HFFc6 (cell line): ENCODE measurements around the gene MRAP. TPM values are rescaled to one million over a fixed set of nuclear protein-coding genes. Genes with fewer than 3 reads are reported as not detected.

ENCODE experiments used
- DNase-seq: peaks from one replicate; pipeline ENCODE4 v3.0.0-alpha.2; 2018
- H3K27ac Mint-ChIP-seq: 2 replicates; pipeline ENCODE4 v1.8.0; 2020; ENCODE audit warnings: mild to moderate bottlenecking, mixed read lengths
- H3K27me3 Mint-ChIP-seq: 2 replicates; pipeline ENCODE4 v1.8.0; 2021; ENCODE audit warnings: mild to moderate bottlenecking, moderate library complexity, mixed read lengths; ENCODE audit not compliant: insufficient read depth
- H3K36me3 Mint-ChIP-seq: 2 replicates; pipeline ENCODE4 v1.8.0; 2021; ENCODE audit warnings: low read depth, mixed read lengths
- H3K4me1 Mint-ChIP-seq: 2 replicates; pipeline ENCODE4 v1.8.0; 2020; ENCODE audit warnings: low read depth, mixed read lengths
- H3K4me3 Mint-ChIP-seq: 2 replicates; pipeline ENCODE4 v1.8.0; 2020; ENCODE audit warnings: mild to moderate bottlenecking, moderate library complexity, mixed read lengths
- H3K9me3 Mint-ChIP-seq: 2 replicates; pipeline ENCODE4 v1.8.0; 2020; ENCODE audit warnings: mild to moderate bottlenecking, mixed read lengths
- total RNA-seq, 6 experiments: library from RNA; stranded (reverse); fragmentation: NEBNext Ultra II Directional; extraction: Animal tissue kit (Norgen Biotek cat#: 25700); gene quantifications; 2 replicates in 1 of 6; 3 replicates in 5 of 6; pipeline ENCODE4 v1.2.3, GENCODE V29; 2021
- TF ChIP-seq, protein P1 (sequence below): fragments of 200-600 bp; sonication (generic); IDR thresholded peaks from 2 replicates; pipeline ENCODE4 v1.5.0; 2021; ENCODE audit warnings: antibody characterized with exemption, mild to moderate bottlenecking

The MRAP gene
- total RNA-seq, 6 experiments from 2014 or later = not detected

DNA sequence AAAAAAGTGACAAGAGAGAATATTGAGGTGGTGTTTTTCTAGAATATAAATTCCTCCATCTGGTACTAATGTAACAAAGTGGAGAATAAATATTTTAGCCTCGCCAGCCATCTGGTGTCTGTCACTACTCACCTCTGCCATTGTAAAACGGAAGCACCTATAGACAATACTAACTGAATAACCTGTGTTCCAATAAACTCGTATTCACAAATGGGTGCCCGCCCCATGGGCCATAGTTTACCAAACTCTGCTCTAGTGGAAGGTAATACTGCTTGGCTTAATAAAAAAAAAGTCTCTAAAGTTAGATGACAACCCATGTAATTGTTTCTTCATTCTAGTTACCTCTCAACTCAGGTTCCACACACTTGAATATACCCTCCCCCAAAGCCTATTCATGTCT, 27.9 kb upstream of the MRAP start:
- Mint-ChIP-seq H3K36me3 (peaks cover 12% of the 10 kb centered on the region), H3K4me1 (no peaks in the 10 kb centered on the region), H3K9me3 (no peaks in the 10 kb centered on the region), H3K27ac (no peak overlapping the region), H3K4me3 (no peak overlapping the region), H3K27me3 (peaks cover 3% of the 10 kb centered on the region)
- TF ChIP-seq, protein P1, sequence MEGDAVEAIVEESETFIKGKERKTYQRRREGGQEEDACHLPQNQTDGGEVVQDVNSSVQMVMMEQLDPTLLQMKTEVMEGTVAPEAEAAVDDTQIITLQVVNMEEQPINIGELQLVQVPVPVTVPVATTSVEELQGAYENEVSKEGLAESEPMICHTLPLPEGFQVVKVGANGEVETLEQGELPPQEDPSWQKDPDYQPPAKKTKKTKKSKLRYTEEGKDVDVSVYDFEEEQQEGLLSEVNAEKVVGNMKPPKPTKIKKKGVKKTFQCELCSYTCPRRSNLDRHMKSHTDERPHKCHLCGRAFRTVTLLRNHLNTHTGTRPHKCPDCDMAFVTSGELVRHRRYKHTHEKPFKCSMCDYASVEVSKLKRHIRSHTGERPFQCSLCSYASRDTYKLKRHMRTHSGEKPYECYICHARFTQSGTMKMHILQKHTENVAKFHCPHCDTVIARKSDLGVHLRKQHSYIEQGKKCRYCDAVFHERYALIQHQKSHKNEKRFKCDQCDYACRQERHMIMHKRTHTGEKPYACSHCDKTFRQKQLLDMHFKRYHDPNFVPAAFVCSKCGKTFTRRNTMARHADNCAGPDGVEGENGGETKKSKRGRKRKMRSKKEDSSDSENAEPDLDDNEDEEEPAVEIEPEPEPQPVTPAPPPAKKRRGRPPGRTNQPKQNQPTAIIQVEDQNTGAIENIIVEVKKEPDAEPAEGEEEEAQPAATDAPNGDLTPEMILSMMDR = no peak
- no peak for DNase-seq

DNA sequence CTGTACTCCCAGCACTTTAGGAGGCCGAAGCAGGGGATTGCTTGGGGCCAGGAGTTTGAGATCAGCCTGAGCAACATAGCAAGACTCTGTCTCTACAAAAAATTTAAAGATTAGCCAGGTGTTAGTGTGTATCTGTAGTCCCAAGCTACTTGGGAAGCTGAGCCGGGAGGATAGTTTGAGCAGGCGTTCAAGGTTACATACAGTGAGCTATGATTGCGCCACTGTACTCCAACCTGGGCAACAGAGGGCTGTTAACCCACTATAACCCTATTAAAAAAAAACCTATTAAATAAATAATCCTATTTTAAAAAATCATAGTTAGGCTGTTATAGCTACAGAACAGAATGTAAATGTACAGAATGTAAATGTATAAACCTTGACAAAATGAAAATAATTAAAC, 22.0 kb upstream of the MRAP start:
- no peak overlapping the region for H3K4me3 Mint-ChIP-seq
- peaks cover 25% of the 10 kb centered on the region for H3K4me1 Mint-ChIP-seq
- H3K36me3 Mint-ChIP-seq = no peaks in the 10 kb centered on the region; the same call in 1 of the 2 replicates
- DNase-seq = no peak
- TF ChIP-seq, protein P1 = no peak
- H3K27me3 Mint-ChIP-seq = peaks cover 3% of the 10 kb centered on the region
- no peak overlapping the region for H3K27ac Mint-ChIP-seq
- no peaks in the 10 kb centered on the region for H3K9me3 Mint-ChIP-seq

DNA sequence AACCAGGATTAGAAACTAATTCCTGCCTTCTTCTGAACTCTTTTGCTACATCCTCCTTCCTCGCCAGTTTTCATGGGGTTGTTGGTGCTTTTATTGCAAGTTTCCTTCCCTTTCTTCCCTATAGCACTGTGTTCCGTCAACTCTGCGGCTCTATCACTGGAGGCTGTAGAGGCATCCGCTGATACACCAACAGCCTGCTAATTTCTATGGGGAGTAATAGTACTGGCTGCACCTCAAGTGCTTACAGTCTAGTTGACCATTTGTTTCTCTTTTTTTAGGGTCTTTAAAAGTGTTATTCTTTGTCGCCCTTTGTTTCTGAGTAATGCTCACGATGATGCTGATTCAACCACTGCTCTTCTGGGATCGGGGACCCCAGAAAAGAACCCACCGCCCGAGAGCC, 20.6 kb upstream of the MRAP start:
- TF ChIP-seq, protein P1 = no peak
- no peaks in the 10 kb centered on the region for H3K9me3 Mint-ChIP-seq
- H3K4me1 Mint-ChIP-seq = peaks cover 25% of the 10 kb centered on the region
- H3K4me3 Mint-ChIP-seq = peak overlapping the region; percentile 100
- peak overlapping the region; percentile 87 for H3K27ac Mint-ChIP-seq
- H3K36me3 Mint-ChIP-seq = peaks cover 9% of the 10 kb centered on the region
- peaks cover 2% of the 10 kb centered on the region for H3K27me3 Mint-ChIP-seq
- peak; percentile 19 for DNase-seq

DNA sequence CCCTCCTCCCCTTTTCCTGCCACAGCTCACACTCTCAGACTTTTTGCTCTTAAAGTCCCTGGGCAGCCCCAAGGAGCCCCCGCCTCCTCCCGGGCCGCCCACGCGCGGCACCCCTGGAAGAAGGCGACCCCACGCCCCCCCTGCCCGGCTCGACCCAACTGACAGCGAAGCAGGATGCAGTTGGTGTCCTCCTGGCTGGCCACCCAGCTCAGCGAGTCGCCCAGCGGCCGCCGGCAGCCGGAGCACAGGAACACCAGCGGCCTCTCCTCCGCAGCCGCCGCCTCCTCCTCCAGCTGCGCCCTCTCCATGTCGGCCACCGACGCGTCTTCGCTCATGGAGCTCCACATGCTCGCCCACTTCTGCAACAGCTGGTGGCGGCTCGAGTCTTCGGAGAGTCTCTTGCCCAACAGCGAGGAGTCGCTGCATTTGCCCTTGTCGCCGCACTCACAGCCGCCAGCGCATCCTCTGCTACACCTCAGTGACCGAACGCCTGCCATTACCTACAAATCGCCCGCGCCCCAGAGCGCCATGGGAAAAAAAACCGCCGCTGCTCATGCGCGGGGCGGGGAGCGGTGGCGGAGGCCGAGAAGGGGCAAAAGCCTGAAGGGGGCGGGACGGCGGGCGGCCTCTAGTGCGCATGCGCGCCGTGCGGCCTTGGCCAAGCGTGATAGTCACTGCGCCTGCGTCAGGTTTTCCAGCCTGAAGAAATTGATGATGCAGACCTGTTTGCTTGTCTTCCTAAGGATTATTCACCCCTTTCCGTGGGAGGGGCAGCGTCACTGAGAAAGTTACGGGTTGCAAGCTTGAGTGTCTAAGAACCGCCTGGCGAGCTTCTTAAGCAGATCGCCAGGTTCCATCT, 19.9 kb upstream of the MRAP start, which contains the start of gene MIS18A:
TSS of gene MIS18A (minus strand) at position 532 of the 859 bp plus-strand sequence. CDS start at position 497, 35 bp downstream.
- TF ChIP-seq, protein P1 = peak; percentile 46
- peak; percentile 95 for DNase-seq
- no peaks in the 10 kb centered on the region; the same call in none of the 2 replicates for H3K27me3 Mint-ChIP-seq
- peaks cover 14% of the 10 kb centered on the region for H3K36me3 Mint-ChIP-seq
- H3K4me1 Mint-ChIP-seq = peaks cover 25% of the 10 kb centered on the region
- H3K27ac Mint-ChIP-seq = peak within 1 kb of the TSS; percentile 87
- peak within 1 kb of the TSS; percentile 100 for H3K4me3 Mint-ChIP-seq
- no peaks in the 10 kb centered on the region for H3K9me3 Mint-ChIP-seq

DNA sequence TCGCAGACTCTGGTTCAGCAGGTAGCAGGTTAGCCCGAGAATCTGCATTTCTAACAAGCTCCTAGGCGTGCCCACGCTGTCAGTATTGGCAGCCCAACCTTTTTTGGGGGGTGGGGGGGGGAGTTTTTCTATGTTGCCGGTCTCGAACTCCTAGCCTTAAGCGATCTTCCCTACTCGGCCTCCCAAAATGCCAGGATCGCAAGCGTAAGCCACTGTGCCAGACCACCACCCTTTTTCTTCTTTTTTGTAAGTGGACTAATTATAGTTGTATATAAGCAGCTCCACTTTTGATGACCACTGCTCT, 19.3 kb upstream of the MRAP start:
- Mint-ChIP-seq H3K27me3 (no peaks in the 10 kb centered on the region; the same call in none of the 2 replicates), H3K36me3 (peaks cover 18% of the 10 kb centered on the region), H3K4me1 (peaks cover 25% of the 10 kb centered on the region), H3K27ac (peak overlapping the region; percentile 87), H3K9me3 (no peaks in the 10 kb centered on the region), H3K4me3 (peak overlapping the region; percentile 100)
- no peak for DNase-seq
- TF ChIP-seq, protein P1 = no peak
